GF-D8 (cell line): ENCODE measurements around the gene PPFIA1.
"Not testable (repeated sequence)": the region's sequence is repeated elsewhere in the genome, so short reads cannot be mapped to it uniquely, and the experiment has no call there.

Experiments used
- DNase-seq: peaks from one replicate; lab custom pipeline; 2025; lab: John Stamatoyannopoulos, UW

The PPFIA1 gene

DNA sequence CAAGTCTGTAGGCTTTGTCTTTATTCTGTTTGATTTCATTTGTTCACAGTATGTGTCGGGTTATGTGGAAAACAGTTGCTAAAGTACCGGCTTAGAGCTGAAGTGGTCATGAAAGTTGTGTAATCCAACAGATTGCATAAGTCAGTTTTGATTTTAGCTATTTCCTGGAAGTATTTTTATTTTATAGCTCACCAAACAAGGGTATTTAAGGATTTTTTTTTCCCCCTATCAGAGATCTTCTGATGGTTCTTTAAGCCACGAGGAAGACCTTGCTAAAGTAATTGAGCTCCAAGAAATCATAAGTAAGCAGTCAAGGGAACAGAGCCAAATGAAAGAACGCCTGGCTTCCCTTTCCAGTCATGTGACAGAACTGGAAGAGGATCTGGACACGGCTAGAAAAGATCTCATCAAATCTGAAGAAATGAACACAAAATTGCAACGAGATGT lies 55.9 kb downstream of the PPFIA1 start:
- DNase-seq, result peak; percentile 38

GRCh38 chr11:70326833-70327232 lies 56.3 kb downstream of the PPFIA1 start:
- DNase-seq, result no peak

DNA sequence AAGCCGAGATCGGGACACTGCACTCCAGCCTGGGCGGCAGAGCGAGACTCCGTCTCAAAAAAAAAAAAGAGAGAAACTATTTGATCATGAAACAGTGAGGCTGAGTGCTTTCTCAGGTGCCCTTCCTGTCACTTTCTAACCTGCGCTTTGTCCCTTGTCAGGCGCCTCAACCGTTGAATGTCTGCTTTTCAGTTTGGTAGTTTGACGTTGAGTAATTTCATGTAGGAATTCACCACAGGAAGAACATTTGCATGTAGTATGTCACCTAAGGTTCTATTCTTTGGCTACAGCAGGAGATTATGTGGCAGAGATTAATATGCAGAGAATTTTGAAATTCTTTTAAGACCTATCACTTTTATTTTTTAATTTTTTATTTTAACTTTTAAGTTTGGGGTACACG lies 57.2 kb downstream of the PPFIA1 start:
- no peak for DNase-seq

GRCh38 chr11:70328556-70328955 lies 58.1 kb downstream of the PPFIA1 start:
- DNase-seq, result no peak

DNA sequence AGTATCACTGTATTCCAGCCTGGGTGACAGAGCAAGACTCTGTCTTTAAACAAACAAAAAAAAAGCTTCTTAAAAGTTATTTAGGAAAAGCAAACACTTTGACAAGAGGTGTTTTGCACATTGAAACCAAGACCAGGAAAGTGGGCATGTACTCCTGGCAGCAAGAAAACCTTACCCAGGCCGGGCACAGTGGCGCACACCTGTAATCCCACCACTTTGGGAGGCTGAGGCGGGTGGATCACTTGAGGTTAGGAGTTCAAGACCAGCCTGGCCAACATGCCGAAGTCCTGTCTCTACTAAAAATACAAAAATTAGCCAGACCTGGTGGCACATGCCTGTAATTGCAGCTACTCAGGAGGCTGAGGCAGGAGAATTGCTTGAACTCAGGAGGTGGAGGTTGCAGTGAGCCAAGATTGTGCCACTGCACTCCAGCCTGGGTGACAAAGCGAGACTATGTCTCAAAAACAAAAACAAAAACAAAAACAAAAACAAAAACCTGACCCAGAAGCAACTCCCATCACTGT lies 60.9 kb downstream of the PPFIA1 start:
- not testable (repeated sequence) for DNase-seq

- DNase-seq, result no peak
Measured at GRCh38 chr11:70331901-70332300, 61.4 kb downstream of the PPFIA1 start.

GRCh38 chr11:70332567-70332966 lies 62.1 kb downstream of the PPFIA1 start:
- DNase-seq, result no peak

DNA sequence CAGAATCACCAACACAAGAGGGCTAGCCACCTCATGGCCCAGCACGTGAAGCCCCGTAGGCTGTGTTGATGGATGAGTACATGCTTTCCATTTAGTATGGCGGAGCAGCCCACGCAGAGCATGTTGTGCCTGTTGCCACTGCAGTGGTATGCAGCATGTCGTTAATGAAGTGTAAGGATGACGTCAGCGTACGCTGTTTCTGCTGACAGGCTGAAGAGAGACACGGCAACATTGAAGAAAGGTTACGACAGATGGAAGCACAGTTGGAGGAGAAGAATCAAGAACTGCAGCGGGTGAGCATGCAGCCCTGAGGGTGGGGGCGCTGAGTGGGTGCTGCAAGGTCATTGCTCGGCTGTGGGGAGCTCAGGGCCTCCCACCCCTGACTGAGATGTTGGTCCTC lies 62.8 kb downstream of the PPFIA1 start:
- DNase-seq, result no peak

- no peak for DNase-seq
Measured at GRCh38 chr11:70334351-70334995, 64.0 kb downstream of the PPFIA1 start.

DNA sequence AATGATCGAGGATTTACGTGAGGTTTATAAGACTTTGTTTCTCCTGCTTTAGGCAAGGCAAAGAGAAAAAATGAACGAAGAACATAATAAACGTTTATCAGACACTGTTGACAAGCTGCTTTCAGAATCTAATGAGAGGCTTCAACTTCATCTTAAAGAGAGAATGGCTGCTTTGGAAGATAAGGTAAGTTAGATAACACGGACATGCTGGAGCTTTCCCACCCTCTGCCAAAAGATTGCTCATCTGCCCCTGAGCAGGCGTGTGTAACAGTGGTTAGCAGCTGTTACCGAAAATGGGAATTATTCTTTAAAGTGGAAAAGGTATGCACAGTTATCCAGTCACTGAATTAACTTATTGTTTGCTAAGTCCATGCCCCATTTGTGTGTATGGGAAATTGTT lies 65.0 kb downstream of the PPFIA1 start:
- DNase-seq, result no peak

- DNase-seq, result no peak
Measured at GRCh38 chr11:70338594-70338993, 68.1 kb downstream of the PPFIA1 start.

DNA sequence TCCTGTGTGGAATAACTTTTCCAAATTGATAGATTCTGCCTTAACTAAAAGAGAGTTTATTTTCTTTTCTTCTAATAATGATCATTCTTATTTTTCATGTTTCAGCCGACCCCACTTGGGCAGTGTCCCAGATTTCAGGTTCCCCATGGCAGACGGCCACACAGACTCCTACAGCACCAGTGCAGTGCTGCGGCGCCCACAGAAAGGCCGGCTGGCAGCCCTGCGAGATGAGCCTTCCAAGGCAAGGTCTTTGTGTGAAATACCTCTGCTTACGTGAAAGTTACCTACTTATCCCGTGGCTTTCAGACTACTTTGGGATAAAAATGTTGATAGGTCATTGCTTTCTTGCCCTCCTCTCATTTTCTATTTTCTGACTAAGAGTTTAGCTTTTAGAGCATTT lies 68.6 kb downstream of the PPFIA1 start:
- no peak for DNase-seq

DNA sequence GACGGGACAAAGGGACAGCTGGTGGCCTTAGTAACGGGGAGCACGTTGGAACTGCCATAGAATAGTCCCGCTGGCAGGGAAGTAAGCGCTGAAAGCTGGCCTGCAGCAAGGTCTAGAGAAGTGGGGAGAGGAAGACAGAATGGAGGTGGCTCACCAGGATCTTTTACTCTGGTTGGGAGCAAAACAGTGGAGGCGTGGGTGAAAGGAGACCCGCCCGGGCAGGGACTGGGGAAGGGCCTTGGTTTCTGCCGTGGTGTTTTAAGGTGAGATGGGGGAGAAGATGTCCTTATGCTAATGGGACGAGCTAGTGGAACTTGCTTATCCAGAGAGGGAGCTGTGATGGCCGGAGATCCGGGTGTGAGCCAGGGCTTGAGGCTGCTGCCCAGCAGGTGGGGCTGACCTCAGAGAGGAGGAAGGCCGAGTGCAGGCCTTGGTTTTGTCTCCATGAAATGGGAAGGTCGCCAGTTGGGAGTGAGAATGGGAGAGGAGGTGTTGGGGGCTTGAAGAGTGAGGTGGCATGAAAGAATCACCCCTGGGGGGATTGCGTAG lies 71.5 kb downstream of the PPFIA1 start:
- no peak for DNase-seq

GRCh38 chr11:70343636-70344035 lies 73.1 kb downstream of the PPFIA1 start:
- DNase-seq, result no peak

DNA sequence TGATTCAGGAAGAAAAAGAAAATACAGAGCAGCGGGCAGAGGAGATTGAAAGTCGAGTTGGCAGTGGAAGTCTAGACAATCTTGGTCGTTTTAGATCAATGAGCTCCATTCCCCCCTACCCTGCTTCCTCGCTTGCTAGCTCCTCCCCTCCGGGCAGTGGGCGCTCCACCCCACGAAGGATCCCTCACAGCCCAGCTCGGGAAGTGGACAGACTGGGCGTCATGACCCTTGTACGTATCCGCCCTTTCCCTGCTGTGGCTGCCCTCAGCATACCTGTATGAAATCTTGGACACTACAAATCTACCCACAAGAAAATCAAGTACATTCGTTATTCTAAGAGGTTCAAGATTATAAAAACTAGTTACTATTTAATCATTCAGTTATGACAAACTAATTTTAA lies 77.7 kb downstream of the PPFIA1 start:
- no peak for DNase-seq

- no peak for DNase-seq
Measured at GRCh38 chr11:70348608-70349007, 78.1 kb downstream of the PPFIA1 start.

DNA sequence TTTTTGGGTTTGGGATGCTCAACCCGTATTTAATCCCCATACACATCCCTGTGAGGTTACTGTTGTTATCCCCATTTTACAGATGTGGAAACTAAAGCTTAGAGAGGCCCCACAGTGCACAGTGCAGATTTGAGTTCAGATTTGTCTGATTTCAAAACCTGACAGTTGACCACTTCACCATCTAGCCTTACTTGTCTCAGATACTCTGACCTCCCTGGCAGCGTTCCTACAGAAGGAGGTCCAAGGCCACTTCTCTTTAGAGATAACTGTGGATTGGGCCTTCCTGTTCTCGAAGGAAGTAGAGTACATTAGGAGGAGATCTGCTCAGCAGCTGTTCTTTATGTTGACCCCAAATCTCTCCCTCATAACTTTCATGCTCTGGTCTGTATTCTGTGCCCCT lies 81.2 kb downstream of the PPFIA1 start:
- no peak for DNase-seq

DNA sequence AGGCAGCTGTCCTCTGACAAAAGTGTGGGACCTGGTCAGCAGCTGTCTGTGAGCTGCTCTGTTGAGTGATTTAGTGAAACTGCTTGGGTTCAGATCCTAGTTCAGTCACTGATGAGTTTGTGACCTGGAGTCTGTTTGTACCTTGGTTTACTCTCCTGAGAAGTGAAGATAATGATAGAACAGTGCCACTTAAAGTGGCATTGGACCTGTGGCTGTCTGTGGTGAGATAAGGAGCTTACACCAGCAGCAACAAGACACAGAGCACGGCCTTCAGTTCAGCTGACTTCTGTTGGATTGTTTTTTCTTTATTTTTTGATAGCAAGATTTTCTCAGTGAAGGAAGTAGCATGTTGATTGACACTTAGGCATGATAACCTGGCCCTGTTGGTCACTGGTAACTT lies 81.6 kb downstream of the PPFIA1 start:
- DNase-seq, result no peak

DNA sequence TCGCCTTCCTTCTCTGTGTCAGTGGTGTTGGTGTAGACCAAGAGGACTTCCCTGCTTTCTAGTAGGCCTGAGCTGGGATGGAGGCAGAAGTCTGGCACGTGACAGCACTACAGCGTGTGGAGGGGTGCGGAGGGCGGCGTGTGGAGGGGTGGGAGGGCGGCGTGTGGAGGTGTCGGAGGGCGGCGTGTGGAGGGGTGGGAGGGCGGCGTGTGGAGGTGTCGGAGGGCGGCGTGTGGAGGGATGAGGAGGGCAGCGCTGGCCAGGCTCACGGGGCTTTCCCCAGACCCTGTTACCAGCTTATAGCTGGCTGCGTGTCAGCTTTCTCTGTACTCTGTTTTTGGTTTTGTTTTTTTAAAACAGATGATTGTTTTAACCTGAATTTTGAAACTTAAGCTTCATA lies 82.1 kb downstream of the PPFIA1 start:
- DNase-seq, result no peak

DNA sequence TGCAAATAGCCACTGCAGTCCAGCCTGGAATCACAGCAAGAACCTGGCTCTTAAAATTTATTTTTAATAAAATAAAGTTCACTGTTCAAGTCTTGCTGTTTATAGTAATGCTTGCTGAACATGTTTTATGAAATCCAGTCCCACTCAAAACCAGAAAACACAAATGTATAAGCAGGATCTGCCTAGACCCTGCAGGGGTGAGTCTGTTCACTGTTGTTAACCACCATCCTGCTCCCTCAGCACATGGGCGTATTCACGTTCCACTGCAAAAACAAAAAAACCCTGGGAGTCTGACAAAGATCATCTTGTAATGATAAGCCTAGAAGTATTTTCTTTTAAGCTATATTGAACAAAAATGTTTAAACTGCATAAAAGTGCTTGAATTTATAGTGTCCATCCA lies 82.8 kb downstream of the PPFIA1 start:
- no peak for DNase-seq

DNA sequence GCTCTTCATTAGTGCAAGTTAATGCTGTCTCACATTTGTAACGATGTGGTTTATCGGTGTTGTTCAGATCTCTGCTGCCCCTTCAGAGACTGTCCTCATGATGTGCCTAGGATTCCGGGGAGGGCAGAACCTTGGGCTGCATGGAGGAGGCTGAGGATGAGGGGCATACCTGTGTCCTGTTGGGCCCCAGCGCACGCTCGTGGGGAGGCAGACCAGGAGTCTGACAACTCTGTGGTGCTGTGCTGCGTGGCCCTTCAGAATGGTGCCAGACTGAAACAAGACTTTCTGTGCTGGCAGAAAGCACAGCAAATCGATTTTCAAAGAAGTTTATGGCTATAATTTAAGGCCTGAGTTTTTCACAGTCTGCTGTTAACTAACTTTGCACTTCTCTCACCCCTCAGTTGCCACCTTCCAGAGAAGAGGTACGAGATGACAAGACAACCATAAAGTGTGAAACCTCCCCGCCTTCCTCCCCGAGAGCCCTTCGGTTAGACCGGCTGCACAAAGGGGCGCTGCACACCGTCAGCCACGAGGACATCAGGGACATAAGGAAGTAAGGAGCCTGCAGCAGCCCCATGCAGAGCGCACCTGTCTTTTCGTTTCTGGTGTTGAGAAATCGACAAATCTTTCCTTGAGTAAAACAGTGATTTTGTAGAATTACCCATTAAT lies 83.5 kb downstream of the PPFIA1 start:
- no peak for DNase-seq

DNA sequence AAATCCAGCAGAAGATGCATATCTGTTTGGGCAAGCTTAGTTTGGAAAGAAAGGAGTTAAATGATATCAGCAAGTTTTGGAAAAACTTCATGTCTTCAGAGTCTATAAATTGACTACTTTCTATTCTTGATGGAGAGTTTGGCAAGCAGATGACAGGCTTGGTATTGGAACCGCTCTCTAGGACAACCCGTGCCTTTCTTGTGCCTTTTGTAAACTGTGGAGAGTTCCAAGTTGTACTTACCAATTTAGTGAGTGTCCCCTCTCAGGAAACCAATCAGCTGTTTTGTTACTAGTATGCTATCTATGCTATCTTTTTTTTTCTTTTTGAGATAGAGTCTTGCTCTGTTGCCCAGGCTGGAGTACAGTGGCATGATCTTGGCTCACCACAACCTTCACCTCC lies 84.1 kb downstream of the PPFIA1 start:
- no peak for DNase-seq

- DNase-seq, result no peak
Measured at GRCh38 chr11:70358753-70359152, 88.3 kb downstream of the PPFIA1 start.
